Hematopoietic multipotent progenitor cell treated with erythropoietin and hydrocortisone succinate and interleukin-3 and kit ligand, for 4 days (in vitro differentiated cells): Measurements from ENCODE around the gene ENC1.

Experiments
- DNase-seq: peaks from one replicate; pipeline ENCODE4 v3.0.0-alpha.2; 2015

Gene ENC1

DNA sequence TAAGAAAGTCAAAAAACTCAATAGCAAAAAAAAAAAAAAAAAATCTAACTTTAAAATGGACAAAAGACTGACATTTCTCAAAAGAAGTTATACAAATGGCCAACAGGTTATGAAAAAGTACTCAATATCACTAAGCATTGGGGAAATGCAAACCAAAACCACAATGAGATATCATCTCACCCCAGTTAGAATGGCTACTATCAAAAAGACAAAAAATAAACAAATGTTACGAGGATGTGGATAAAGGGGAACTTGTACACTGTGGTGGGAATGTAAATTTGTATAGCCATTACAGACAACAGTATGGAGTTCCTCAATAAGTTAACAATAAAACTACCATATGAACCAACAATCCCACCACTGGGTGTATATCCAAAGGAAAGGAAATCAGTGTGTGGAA lies 37.2 kb downstream of the ENC1 start:
- DNase-seq: peak; percentile 66

DNA sequence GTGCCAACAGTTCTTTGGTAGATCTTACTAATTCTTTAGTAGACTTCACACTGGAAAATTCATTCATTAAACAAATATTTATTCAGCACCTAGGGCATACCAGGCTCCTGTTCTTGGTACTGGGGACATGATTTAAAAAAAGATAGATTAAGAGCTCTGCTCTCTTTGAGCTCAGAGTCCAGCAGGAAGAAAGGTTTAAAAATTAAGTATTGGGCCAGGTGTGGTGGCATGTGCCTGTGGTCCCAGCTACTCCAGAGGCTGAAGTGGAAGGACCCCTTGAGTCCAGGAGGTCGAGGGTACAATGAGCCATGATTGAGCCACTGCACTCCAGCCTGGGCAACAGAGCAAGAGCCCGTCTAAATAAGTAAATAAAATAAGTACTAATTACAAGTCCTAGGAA lies 41.4 kb downstream of the ENC1 start:
- no peak for DNase-seq

GRCh38 chr5:74598731-74599130 lies 41.8 kb downstream of the ENC1 start:
- no peak for DNase-seq

GRCh38 chr5:74596927-74597326 lies 43.6 kb downstream of the ENC1 start:
- no peak for DNase-seq

- no peak for DNase-seq
Measured at GRCh38 chr5:74595143-74595925, 45.2 kb downstream of the ENC1 start.

GRCh38 chr5:74594137-74595040 lies 46.1 kb downstream of the ENC1 start:
- peak; percentile 28 for DNase-seq

DNA sequence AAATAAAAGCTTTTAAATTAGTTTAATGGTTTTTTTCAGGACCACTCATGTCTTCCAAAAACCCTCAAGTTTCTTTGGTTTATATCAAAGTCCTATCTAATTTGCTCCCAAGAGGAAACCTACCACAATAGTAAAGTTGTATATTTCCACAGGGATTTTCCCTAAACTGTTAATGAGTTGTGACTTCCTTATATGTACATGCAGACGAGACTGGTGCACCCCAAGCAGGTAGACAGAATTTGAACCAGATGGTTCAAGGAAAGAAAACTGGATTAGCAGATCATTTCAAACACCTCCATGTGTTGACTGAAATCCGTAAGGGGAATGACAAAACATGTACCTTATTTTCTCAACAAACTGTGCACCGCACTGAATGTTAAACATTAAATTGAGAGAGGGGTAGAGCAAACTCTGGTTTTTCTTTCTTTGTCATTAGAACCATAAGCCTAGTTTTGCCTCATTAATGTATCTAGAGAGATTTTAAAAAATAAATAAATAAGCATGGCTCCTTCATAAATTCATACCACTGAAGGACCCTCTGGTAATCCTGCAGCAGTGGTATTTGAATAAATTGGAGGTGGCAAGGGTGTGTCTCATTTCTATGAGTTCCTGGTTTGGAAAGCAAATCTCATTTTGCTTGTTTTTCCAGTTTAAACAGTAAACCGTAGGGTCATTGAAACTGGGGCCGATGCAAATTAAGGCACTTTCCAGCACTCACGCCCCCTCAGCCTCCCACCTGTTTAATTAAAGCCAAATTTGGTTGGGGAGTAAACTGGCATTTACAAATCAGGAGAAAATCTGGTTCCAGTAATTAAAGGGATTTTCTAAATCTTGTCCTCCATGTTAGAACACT lies 51.1 kb downstream of the ENC1 start:
- no peak for DNase-seq

DNA sequence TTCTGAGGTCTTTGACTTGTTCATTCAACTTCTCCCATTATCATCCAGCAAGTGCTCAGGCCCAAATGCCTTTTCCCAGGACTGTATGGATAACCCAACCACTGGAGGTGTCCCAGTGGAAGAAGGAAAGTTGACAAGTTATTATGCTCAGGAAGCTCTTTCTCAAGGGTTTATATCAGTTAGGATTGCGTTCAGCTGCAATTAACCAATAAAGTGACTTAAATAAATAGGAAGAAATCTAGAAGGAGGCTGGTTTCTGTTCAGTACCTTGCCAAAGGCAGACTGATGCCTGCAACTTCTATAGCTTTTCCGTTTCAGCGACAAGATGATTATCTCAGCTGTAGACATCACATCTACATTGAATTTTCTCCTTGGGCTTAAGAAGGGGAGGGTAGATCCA lies 52.1 kb downstream of the ENC1 start:
- no peak for DNase-seq

DNA sequence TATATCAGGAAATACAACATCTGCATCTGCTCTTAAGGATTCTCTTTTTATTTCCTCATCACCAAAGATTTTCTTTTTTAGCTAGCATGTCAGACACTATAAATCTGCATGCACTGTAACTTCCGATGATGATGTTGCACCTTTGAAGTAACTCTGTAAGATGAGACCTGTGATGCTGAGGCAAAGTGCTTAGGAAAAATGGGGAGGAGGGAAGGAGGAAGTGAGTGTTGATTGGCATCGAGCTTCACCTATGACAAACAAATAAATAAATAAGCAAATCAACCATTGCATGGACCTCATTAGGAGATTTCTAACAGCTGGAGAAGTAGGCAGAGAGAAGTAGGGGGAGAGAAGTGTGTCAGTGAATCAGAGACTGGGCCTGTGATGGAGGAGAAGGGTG lies 52.6 kb downstream of the ENC1 start:
- no peak for DNase-seq

DNA sequence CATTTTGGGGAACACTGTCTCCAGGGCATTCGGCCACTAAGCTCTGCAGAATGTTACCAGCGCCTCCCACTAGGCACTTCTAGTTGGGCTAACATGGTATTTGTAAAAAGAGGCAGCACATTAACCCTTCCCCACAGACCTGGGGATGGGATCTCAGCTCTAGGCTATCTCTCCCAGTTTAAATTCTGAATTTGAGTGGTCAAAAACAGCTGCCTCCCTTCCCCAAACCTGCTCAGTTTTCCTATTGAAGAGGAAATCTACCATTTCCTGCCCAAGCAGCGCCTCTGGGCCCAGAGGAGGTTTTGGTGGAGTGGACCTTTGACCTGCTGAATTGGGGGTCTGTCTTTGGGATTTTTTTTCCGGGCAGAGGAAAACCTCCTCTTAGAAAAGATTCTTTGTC lies 53.2 kb downstream of the ENC1 start:
- no peak for DNase-seq

DNA sequence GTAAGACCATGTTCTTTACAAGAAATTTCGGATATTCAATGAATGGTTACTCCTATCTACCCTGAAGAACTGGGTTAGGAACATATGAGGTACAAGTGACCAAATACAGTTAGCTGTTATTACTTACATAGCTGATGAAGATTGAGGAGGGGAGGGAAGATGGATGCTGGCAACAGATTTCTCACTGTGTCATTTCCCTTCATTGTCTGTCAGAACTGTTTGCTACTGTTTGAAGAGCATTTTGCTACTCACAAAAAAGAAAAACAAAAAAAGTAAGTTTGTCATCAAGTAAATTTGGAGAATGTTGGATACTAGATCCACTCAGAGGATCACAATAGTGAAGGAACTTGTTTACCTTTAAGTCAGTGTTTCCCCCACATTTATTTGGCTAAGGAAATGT lies 53.7 kb downstream of the ENC1 start:
- DNase-seq: no peak

DNA sequence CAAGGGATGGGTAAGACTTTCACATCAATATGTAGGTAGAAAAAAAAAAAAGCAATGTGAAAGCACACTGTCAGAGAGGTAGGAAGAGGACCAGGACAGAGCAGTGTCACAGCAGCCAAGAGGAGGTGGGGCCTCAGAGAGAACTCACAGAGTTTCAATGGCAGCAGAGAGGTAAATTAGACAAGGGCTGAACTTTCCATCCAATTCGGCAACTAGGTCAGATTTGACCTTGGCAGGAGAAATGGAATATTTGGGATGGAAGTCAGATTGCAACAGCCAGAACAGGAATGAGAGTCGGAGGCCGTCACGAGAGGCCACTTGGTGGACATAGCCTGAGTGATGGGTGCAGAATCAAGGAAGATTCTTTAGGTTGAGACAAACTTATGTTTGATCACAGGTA lies 57.7 kb downstream of the ENC1 start:
- DNase-seq: no peak

DNA sequence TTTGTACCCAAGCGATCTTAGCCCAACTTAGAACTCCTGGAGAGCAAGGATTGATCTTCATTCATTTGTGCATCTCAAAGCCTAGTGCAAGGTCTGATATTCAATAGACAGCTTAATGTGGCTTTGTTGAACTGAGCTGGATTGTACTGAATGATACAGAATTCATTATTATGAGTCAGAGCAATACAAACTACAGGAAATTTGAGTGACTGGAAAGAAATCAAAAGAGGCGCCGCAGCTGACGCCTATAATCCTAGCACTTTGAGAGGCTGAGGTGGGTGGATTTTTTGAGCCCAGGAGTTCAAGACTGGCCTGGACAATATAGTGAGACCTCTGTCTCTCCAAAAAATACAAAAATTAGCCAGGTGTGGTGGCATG lies 58.6 kb downstream of the ENC1 start:
- DNase-seq: no peak

DNA sequence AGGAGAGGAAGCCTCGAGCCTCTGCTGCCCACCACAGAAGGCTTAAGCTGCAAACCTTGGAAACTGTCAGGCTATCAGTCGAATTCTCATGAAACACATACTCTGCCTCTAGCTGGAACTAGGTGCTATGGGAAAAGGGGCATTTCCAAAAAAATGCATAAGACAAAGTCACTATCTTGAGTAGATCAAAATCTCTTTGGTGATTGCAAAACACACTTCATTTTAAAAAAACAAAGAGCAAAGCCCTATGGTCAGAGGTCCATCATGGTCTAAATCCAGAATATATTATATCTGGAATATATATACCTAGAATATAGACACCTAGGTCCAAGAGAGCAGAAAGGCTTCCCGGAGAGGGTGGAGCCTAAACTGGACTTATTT lies 59.8 kb downstream of the ENC1 start:
- no peak for DNase-seq

- peak; percentile 73 for DNase-seq
Measured at GRCh38 chr5:74579215-74579614, 61.3 kb downstream of the ENC1 start.

- DNase-seq: no peak
Measured at GRCh38 chr5:74578356-74579044, 62.0 kb downstream of the ENC1 start.
